HG02588 (cell line): Measurements from ENCODE around the gene FLOT2.
"Not testable (repeated sequence)": the region's sequence is repeated elsewhere in the genome, so short reads cannot be mapped to it uniquely, and the experiment has no call there.

Experiments
- ATAC-seq: cut with Tn5 transposase; IDR thresholded peaks from one replicate; pipeline ENCODE4 v1.9.1; 2021; ENCODE audit warnings: mild to moderate bottlenecking, moderate library complexity; ENCODE audit not compliant: unreplicated experiment

Gene FLOT2

GRCh38 chr17:28877150-28877711 is 20.3 kb downstream of the FLOT2 start:
- ATAC-seq, result not testable (repeated sequence)

GRCh38 chr17:28875848-28876550 is 21.5 kb downstream of the FLOT2 start:
- ATAC-seq, result no peak

- no peak for ATAC-seq
These were observed 22.8 kb downstream of the FLOT2 start for GRCh38 chr17:28874750-28875149.

- ATAC-seq, result no peak
These were observed 23.7 kb downstream of the FLOT2 start for GRCh38 chr17:28873839-28874238.

- ATAC-seq, result peak; percentile 86
These were observed 26.4 kb downstream of the FLOT2 start for GRCh38 chr17:28871056-28871579.

- ATAC-seq, result no peak
These were observed 30.3 kb downstream of the FLOT2 start for GRCh38 chr17:28867276-28867675.

GRCh38 chr17:28865946-28866752 is 31.4 kb downstream of the FLOT2 start:
- no peak for ATAC-seq

- ATAC-seq, result no peak
These were observed 32.3 kb downstream of the FLOT2 start for GRCh38 chr17:28864991-28865849.

GRCh38 chr17:28863953-28864352 is 33.6 kb downstream of the FLOT2 start:
- ATAC-seq, result no peak

GRCh38 chr17:28862561-28862960 is 35.0 kb downstream of the FLOT2 start:
- ATAC-seq, result no peak

GRCh38 chr17:28861393-28862203 is 35.9 kb downstream of the FLOT2 start:
- no peak for ATAC-seq

GRCh38 chr17:28860363-28860808 is 37.1 kb downstream of the FLOT2 start:
- ATAC-seq, result no peak

- no peak for ATAC-seq
These were observed 38.7 kb downstream of the FLOT2 start for GRCh38 chr17:28858801-28859355.

- ATAC-seq, result no peak
These were observed 39.4 kb downstream of the FLOT2 start for GRCh38 chr17:28857905-28858800.

- no peak for ATAC-seq
These were observed 41.4 kb downstream of the FLOT2 start for GRCh38 chr17:28856028-28856574.

- no peak for ATAC-seq
These were observed 42.2 kb downstream of the FLOT2 start for GRCh38 chr17:28855336-28855679.

- peak; percentile 86 for ATAC-seq
These were observed 42.8 kb downstream of the FLOT2 start, which contains the start of gene ERAL1 for GRCh38 chr17:28854457-28855335. Gene ERAL1, plus strand, starts transcription at chr17:28855016. Its CDS starts 19 bp downstream, at chr17:28855035.
